GM18868 (cell line): ENCODE results near the gene ORM2.

Source experiments
- ATAC-seq: cut with Tn5 transposase; IDR thresholded peaks from one replicate; pipeline ENCODE4 v1.9.1; 2021; ENCODE audit warnings: mild to moderate bottlenecking, moderate library complexity; ENCODE audit not compliant: unreplicated experiment

Gene ORM2

GRCh38 chr9:114291886-114292590 is 37.6 kb upstream of the ORM2 start:
- ATAC-seq, result no peak

- no peak for ATAC-seq
These were observed 35.0 kb upstream of the ORM2 start for GRCh38 chr9:114294664-114295063.

- no peak for ATAC-seq
These were observed 33.3 kb upstream of the ORM2 start for GRCh38 chr9:114296338-114296737.

DNA sequence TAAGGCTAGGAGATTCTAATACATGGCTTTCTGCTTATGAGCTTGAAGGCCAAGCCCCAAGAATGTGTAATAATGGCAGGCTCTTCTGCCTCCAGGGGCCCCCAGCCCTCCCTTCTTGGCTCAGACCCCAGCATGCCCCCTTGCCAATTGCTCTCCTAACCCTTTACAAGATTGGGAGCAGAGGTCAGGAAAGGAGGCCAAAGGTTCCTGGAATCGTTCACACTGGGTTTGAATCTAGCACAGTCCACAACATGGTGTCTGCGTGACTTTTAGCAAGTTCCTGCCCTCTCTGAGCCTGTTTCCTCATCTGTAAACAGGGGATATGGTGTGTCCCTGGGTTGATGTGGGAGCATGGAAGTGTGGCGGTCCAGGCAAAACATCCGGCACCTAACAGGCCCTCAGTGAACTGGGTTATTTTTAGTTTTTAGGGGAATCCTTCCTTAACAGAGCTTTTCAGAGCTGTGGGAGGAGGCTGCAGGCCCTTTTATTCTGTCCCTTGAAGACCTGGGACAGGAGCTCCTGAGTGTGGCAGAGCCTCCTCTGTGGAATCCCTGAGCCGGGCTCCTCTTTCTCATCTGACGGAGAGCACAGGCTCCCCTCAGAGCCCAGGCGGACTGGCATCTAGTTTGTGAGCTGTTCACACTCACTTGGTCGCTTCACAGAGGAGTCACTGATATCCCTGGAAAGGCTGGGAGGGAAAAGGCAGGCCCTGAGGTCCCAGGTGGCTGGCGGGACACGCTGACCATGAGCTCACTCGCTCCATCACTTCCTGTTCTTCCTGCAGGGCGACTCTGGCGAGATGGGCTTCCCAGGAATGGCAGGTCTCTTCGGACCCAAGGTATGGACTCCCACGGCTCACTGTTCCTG is 30.1 kb upstream of the ORM2 start:
- ATAC-seq, result no peak

- no peak for ATAC-seq
These were observed 29.4 kb upstream of the ORM2 start for GRCh38 chr9:114300153-114300845.

GRCh38 chr9:114300846-114301797 is 28.5 kb upstream of the ORM2 start:
- no peak for ATAC-seq

GRCh38 chr9:114301798-114302565 is 27.7 kb upstream of the ORM2 start:
- no peak for ATAC-seq

GRCh38 chr9:114302727-114303126 is 26.9 kb upstream of the ORM2 start:
- ATAC-seq, result no peak

DNA sequence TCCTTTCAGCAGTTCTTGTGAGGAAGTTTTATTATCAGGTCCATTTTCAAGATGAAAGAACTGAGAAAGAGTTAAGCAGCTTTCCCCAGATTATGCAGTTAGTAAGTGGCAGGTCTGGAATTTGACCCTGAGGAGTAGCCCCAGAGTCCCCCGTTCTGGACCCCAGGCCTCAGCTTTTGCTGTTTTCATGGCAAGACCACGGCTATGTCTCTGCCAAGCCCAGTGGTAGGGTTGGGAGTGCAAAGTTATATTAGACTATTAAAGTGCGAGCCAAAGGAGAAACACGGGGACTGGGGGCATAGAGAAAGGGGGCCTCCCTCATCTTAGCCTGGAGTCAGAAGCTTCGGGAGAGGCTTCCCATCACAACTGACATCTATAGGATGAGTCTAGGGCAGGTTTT is 26.1 kb upstream of the ORM2 start:
- ATAC-seq, result no peak

- ATAC-seq, result no peak
These were observed 25.7 kb upstream of the ORM2 start for GRCh38 chr9:114303977-114304376.

DNA sequence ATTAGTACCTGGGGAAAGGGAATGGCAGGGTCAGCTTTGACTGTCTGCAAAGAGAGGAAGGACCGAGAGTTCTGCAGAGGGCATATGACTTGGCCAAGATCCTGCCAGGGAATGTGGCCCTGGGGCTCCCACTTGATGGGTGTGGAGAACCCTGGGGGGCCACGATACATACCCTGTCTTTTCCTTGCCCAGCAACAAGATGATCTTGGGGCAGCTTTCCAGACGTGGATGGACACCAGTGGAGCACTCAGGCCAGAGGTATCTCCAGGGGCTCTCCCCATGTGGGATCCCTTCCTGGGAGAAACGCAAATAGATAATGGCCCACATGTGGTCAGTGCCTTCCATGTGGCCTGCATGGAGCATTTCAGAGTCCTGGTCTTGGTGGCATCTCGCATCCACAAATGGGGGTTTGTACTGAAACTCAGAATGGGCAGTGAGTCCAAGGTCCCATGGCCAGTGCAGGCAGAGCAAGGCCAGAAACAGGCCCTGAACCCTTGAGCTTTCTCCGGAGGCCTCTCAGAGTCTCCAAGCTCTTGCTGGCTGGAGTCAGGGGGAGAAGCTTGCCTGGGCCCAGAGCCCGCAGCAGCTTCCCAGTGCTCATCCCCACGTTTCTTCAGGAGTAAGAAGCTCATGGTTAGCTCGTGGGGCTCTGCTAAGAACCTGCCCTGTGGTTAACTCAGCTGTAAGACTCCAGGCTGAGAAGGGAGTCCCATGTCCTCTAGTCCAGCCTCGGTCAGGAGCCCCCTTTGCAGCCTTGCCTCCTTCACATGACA is 25.1 kb upstream of the ORM2 start:
- ATAC-seq, result no peak

DNA sequence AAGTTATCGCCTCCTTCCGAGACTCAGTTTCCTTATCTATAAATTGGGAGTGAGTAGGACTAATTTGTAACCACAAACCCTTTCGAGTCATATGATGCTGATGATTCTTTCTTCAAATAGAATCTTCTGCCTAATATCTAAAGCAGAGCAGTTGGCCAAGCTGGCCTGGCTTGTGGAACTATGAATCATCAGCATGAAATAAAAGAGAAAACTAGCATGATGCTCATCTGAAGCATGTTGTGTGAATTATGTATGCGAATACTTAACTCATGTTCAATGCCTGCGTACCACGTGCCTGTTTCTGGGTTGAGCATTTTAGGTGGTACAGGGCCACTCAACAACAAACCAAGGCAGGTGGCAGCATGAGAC is 21.8 kb upstream of the ORM2 start:
- no peak for ATAC-seq

GRCh38 chr9:114308361-114308950 is 21.2 kb upstream of the ORM2 start:
- ATAC-seq, result no peak

DNA sequence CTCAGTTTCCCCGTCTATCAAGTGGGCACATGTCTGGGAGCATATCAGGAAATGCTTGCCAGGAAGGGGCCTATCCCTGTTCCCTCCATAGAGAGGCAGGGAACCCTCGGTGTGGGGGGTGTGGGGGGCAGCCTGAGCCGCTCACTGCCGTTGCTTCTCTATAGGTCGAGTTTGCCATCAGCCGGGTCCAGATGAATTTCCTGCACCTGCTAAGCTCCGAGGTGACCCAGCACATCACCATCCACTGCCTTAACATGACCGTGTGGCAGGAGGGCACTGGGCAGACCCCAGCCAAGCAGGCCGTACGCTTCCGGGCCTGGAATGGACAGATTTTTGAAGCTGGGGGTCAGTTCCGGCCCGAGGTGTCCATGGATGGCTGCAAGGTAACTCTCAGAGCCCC is 20.6 kb upstream of the ORM2 start:
- no peak for ATAC-seq

- ATAC-seq, result no peak
These were observed 18.9 kb upstream of the ORM2 start for GRCh38 chr9:114310471-114311450.

DNA sequence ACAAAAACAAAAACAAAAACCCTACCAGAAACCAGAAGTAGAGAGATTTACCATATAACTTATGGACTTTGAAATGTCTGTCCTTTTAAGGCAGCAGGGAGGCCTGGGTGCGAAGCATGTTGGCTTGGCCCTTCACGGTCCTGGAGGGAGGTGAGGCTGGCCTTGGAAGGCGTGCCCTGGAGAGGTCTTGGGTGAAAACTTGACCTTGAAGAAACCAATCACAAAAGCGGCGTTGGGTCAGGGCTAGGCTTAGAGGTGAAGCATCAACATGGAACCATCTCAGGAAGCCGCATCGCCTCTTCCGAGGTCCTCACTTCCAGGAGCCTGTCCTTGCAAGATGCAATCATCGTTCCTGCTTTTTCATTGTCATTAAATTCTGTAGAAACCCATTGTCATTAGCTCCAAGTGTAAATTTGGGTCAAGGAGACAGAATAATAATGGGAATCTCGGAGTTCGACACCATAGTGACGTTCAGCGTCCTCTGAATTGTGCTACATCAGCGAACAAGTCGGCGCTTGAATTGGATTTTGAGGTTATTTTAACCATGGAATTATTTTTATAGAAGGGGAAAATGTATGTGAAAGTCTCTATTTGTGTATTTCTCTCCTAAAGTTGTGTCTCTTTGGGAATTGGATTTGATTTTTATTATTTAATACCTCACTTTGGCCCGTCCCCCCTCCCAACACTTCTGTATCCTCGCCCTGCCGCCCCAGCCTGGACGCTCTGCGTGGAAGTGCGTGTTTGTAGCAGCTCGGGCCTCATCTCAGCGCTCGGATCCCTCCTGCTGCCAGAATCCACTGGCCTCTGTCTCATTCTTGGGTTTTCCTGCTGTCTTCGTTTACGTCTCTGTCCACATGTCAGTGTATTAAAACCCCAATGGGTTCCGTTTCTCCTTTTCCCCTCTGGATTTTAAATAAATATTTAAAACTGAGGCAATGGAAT is 17.8 kb upstream of the ORM2 start:
- ATAC-seq, result no peak

- ATAC-seq, result no peak
These were observed 17.2 kb upstream of the ORM2 start for GRCh38 chr9:114312513-114312875.
